PFSK-1 (cell line): ENCODE results near the gene GPR132.

Experiments used
- POLR2AphosphoS5 ChIP-seq: IDR thresholded peaks from 2 replicates; pipeline ENCODE4 v1.6.1; 2012; ENCODE audit warnings: low read depth, mild to moderate bottlenecking, control low read depth, low read length, moderate library complexity
- SIN3A ChIP-seq: IDR thresholded peaks from 2 replicates; pipeline ENCODE4 v1.6.1; 2012; ENCODE audit warnings: mild to moderate bottlenecking, low read length, moderate library complexity, borderline replicate concordance; ENCODE audit not compliant: insufficient read depth
- TAF1 ChIP-seq: IDR thresholded peaks from 2 replicates; pipeline ENCODE4 v1.6.1; 2012; ENCODE audit warnings: low read length, control low read depth, borderline replicate concordance; ENCODE audit not compliant: insufficient read depth

DNA sequence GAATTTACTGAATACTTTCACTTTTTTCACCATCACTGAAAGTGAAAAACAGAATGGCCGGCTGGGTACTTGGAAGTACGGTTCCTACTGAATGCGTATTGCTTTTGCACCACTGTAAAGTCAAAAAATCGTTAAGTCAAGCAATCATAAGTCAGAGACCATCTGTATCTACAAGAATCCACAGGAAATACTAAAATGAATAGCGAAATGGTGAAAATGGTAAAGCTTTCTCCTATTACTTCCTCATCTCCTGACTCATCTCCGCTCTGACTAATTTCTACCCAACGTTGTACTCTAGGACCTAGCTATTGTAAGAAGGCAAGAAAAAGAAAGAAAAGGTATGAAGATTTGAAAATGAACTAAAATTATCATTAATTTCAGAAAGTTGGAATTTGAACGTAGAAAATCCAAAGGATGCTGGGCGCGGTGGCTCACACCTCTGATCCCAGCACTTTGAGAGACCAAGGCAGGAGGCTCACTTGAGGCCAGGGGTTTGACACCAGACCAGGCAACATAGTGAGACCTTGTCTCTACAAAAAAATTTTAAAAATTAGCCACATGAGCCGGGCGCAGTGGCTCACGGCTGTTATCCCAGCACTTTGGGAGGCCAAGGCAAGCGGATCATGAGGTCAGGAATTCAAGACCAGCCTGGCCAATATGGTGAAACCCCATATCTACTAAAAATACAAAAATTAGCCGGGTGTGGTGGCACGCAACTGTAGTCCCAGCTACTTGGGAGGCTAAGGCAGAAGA is 39.0 kb downstream of the GPR132 start:
- TF ChIP-seq POLR2AphosphoS5 (no peak), SIN3A (no peak), TAF1 (no peak)
